ENCODE measurements around the gene USP16.

- no peak for TF ChIP-seq ZFP36 (IDR thresholded peaks at IDR 0.05; ENCODE audit: borderline replicate concordance, low read depth, low read length, partially characterized antibody)
- no peak for TF ChIP-seq FOXK1 (CRISPR knock-in tag; IDR thresholded peaks at IDR 0.05; ENCODE audit: borderline replicate concordance, low read depth)
- no peak for TF ChIP-seq GTF2F1 (IDR thresholded peaks at IDR 0.05; ENCODE audit: low read length)
- TF ChIP-seq HMGXB3 (CRISPR knock-in tag; IDR thresholded peaks at IDR 0.05; ENCODE audit: borderline replicate concordance) = no peak
- TF ChIP-seq RFX5 (IDR thresholded peaks at IDR 0.05; ENCODE audit: low read depth, low read length) = no peak
- no peak for TF ChIP-seq ZNF614 (CRISPR knock-in tag; IDR thresholded peaks at IDR 0.05; ENCODE audit: borderline replicate concordance)
- no peak for TF ChIP-seq ZNF687 (CRISPR knock-in tag; IDR thresholded peaks at IDR 0.05)
- no peak for TF ChIP-seq GABPB1 (CRISPR knock-in tag; IDR thresholded peaks at IDR 0.05)
These were observed 66.6 kb downstream of the USP16 start for GRCh38 chr21:29091033-29091432.

Data from HepG2 (cell line).